Uterine smooth muscle cell (primary cell): Measurements from ENCODE around the gene PTHLH. TPM values are rescaled to one million over a fixed set of nuclear protein-coding genes. Genes with fewer than 3 reads are reported as not detected.

Source experiments
- total RNA-seq: library from RNA; depleted of rRNA; stranded (reverse); fragments of >200 nt; gene quantifications from 2 replicates; pipeline ENCODE4 v1.2.3, GENCODE V29; 2014

The PTHLH gene
- 0.33 and 0.62 TPM in 2 replicates for total RNA-seq

GRCh38 chr12:27972721-27973120 lies at the start of gene PTHLH:
TSS of gene PTHLH (minus strand) at chr12:27972733. CDS start at chr12:27969494, 3,239 bp downstream.

Other genes with a start within 250 kb of the PTHLH start
- gene KLHL42, start 192.5 kb downstream of the PTHLH start, total RNA-seq: 37.8 and 51.6 TPM in 2 replicates
- not detected in 2 replicates for gene MANSC4, start 192.5 kb downstream of the PTHLH start, total RNA-seq
- gene CCDC91, start 217.7 kb upstream of the PTHLH start, total RNA-seq: 21.4 and 28.1 TPM in 2 replicates